ENCODE measurements around the gene ANXA1.

ANXA1 gene

GRCh38 chr9:73121375-73121935, 30.2 kb upstream of the ANXA1 start:
- H3K4me3 ChIP-seq (ENCODE audit: low read depth, low read length), result no peak overlapping the region
- H3K27me3 ChIP-seq (ENCODE audit: insufficient read depth, low read length), result no peaks in the 10 kb centered on the region
- H3K4me1 ChIP-seq (ENCODE audit: control insufficient read depth, insufficient read depth, low read length, unreplicated experiment), result peaks cover 26% of the 10 kb centered on the region
- H2AFZ ChIP-seq (ENCODE audit: low read length, unreplicated experiment), result no peak overlapping the region
- H3K27ac ChIP-seq (ENCODE audit: low read depth, low read length), result no peak overlapping the region
- H3K36me3 ChIP-seq (ENCODE audit: insufficient read depth, low read length), result no peaks in the 10 kb centered on the region
- no peaks in the 10 kb centered on the region for H3K79me2 ChIP-seq (ENCODE audit: control insufficient read depth, insufficient read depth, low read length, unreplicated experiment)

GRCh38 chr9:73125651-73126050, 26.0 kb upstream of the ANXA1 start:
- H3K36me3 ChIP-seq (ENCODE audit: insufficient read depth, low read length), result no peaks in the 10 kb centered on the region
- no peaks in the 10 kb centered on the region for H3K27me3 ChIP-seq (ENCODE audit: insufficient read depth, low read length)
- no peak overlapping the region for H3K27ac ChIP-seq (ENCODE audit: low read depth, low read length)
- H3K4me1 ChIP-seq (ENCODE audit: control insufficient read depth, insufficient read depth, low read length, unreplicated experiment), result no peaks in the 10 kb centered on the region
- H3K4me3 ChIP-seq (ENCODE audit: low read depth, low read length), result no peak overlapping the region
- H2AFZ ChIP-seq (ENCODE audit: low read length, unreplicated experiment), result no peak overlapping the region
- H3K79me2 ChIP-seq (ENCODE audit: control insufficient read depth, insufficient read depth, low read length, unreplicated experiment), result no peaks in the 10 kb centered on the region

GRCh38 chr9:73129941-73130685, 21.6 kb upstream of the ANXA1 start:
- Histone ChIP-seq H3K36me3 (ENCODE audit: insufficient read depth, low read length) (no peaks in the 10 kb centered on the region), H3K4me1 (ENCODE audit: control insufficient read depth, insufficient read depth, low read length, unreplicated experiment) (peaks cover 22% of the 10 kb centered on the region), H2AFZ (ENCODE audit: low read length, unreplicated experiment) (no peak overlapping the region), H3K79me2 (ENCODE audit: control insufficient read depth, insufficient read depth, low read length, unreplicated experiment) (no peaks in the 10 kb centered on the region), H3K27ac (ENCODE audit: low read depth, low read length) (no peak overlapping the region), H3K27me3 (ENCODE audit: insufficient read depth, low read length) (no peaks in the 10 kb centered on the region), H3K4me3 (ENCODE audit: low read depth, low read length) (no peak overlapping the region)

GRCh38 chr9:73131461-73131860, 20.2 kb upstream of the ANXA1 start:
- no peaks in the 10 kb centered on the region for H3K79me2 ChIP-seq (ENCODE audit: control insufficient read depth, insufficient read depth, low read length, unreplicated experiment)
- peak overlapping the region; percentile 80 for H2AFZ ChIP-seq (ENCODE audit: low read length, unreplicated experiment)
- peak overlapping the region; percentile 88 for H3K4me3 ChIP-seq (ENCODE audit: low read depth, low read length)
- peaks cover 29% of the 10 kb centered on the region for H3K4me1 ChIP-seq (ENCODE audit: control insufficient read depth, insufficient read depth, low read length, unreplicated experiment)
- H3K36me3 ChIP-seq (ENCODE audit: insufficient read depth, low read length), result no peaks in the 10 kb centered on the region
- H3K27ac ChIP-seq (ENCODE audit: low read depth, low read length), result peak overlapping the region; percentile 97
- no peaks in the 10 kb centered on the region for H3K27me3 ChIP-seq (ENCODE audit: insufficient read depth, low read length)

- H3K27ac ChIP-seq (ENCODE audit: low read depth, low read length), result peak overlapping the region; percentile 97
- peak overlapping the region; percentile 94 for H2AFZ ChIP-seq (ENCODE audit: low read length, unreplicated experiment)
- H3K4me1 ChIP-seq (ENCODE audit: control insufficient read depth, insufficient read depth, low read length, unreplicated experiment), result peaks cover 32% of the 10 kb centered on the region
- no peaks in the 10 kb centered on the region for H3K27me3 ChIP-seq (ENCODE audit: insufficient read depth, low read length)
- no peaks in the 10 kb centered on the region for H3K36me3 ChIP-seq (ENCODE audit: insufficient read depth, low read length)
- H3K79me2 ChIP-seq (ENCODE audit: control insufficient read depth, insufficient read depth, low read length, unreplicated experiment), result no peaks in the 10 kb centered on the region
- H3K4me3 ChIP-seq (ENCODE audit: low read depth, low read length), result peak overlapping the region; percentile 88
These were observed 19.5 kb upstream of the ANXA1 start for GRCh38 chr9:73132034-73132776.

- peak overlapping the region; percentile 97 for H3K27ac ChIP-seq (ENCODE audit: low read depth, low read length)
- no peaks in the 10 kb centered on the region for H3K79me2 ChIP-seq (ENCODE audit: control insufficient read depth, insufficient read depth, low read length, unreplicated experiment)
- H3K27me3 ChIP-seq (ENCODE audit: insufficient read depth, low read length), result no peaks in the 10 kb centered on the region
- peaks cover 41% of the 10 kb centered on the region for H3K4me1 ChIP-seq (ENCODE audit: control insufficient read depth, insufficient read depth, low read length, unreplicated experiment)
- H2AFZ ChIP-seq (ENCODE audit: low read length, unreplicated experiment), result no peak overlapping the region
- H3K4me3 ChIP-seq (ENCODE audit: low read depth, low read length), result peak overlapping the region; percentile 88
- H3K36me3 ChIP-seq (ENCODE audit: insufficient read depth, low read length), result no peaks in the 10 kb centered on the region
These were observed 18.5 kb upstream of the ANXA1 start for GRCh38 chr9:73133022-73133651.

- Histone ChIP-seq H3K27me3 (ENCODE audit: insufficient read depth, low read length) (no peaks in the 10 kb centered on the region), H3K79me2 (ENCODE audit: control insufficient read depth, insufficient read depth, low read length, unreplicated experiment) (no peaks in the 10 kb centered on the region), H3K36me3 (ENCODE audit: insufficient read depth, low read length) (no peaks in the 10 kb centered on the region), H3K4me1 (ENCODE audit: control insufficient read depth, insufficient read depth, low read length, unreplicated experiment) (peaks cover 42% of the 10 kb centered on the region), H3K4me3 (ENCODE audit: low read depth, low read length) (no peak overlapping the region), H3K27ac (ENCODE audit: low read depth, low read length) (peak overlapping the region; percentile 23), H2AFZ (ENCODE audit: low read length, unreplicated experiment) (peak overlapping the region; percentile 61)
These were observed 17.7 kb upstream of the ANXA1 start for GRCh38 chr9:73133921-73134407.

GRCh38 chr9:73135394-73135793, 16.3 kb upstream of the ANXA1 start:
- Histone ChIP-seq H3K36me3 (ENCODE audit: insufficient read depth, low read length) (no peaks in the 10 kb centered on the region), H3K79me2 (ENCODE audit: control insufficient read depth, insufficient read depth, low read length, unreplicated experiment) (no peaks in the 10 kb centered on the region), H3K27me3 (ENCODE audit: insufficient read depth, low read length) (no peaks in the 10 kb centered on the region), H3K27ac (ENCODE audit: low read depth, low read length) (peak overlapping the region; percentile 47), H3K4me3 (ENCODE audit: low read depth, low read length) (no peak overlapping the region), H3K4me1 (ENCODE audit: control insufficient read depth, insufficient read depth, low read length, unreplicated experiment) (peaks cover 42% of the 10 kb centered on the region), H2AFZ (ENCODE audit: low read length, unreplicated experiment) (peak overlapping the region; percentile 20)

- Histone ChIP-seq H3K4me3 (ENCODE audit: low read depth, low read length) (no peak overlapping the region), H3K4me1 (ENCODE audit: control insufficient read depth, insufficient read depth, low read length, unreplicated experiment) (peaks cover 38% of the 10 kb centered on the region), H3K79me2 (ENCODE audit: control insufficient read depth, insufficient read depth, low read length, unreplicated experiment) (no peaks in the 10 kb centered on the region), H3K27ac (ENCODE audit: low read depth, low read length) (no peak overlapping the region), H2AFZ (ENCODE audit: low read length, unreplicated experiment) (no peak overlapping the region), H3K36me3 (ENCODE audit: insufficient read depth, low read length) (no peaks in the 10 kb centered on the region), H3K27me3 (ENCODE audit: insufficient read depth, low read length) (no peaks in the 10 kb centered on the region)
These were observed 14.3 kb upstream of the ANXA1 start for GRCh38 chr9:73137286-73137899.

GRCh38 chr9:73137914-73138313, 13.8 kb upstream of the ANXA1 start:
- H2AFZ ChIP-seq (ENCODE audit: low read length, unreplicated experiment), result no peak overlapping the region
- H3K36me3 ChIP-seq (ENCODE audit: insufficient read depth, low read length), result no peaks in the 10 kb centered on the region
- H3K27me3 ChIP-seq (ENCODE audit: insufficient read depth, low read length), result no peaks in the 10 kb centered on the region
- no peaks in the 10 kb centered on the region for H3K79me2 ChIP-seq (ENCODE audit: control insufficient read depth, insufficient read depth, low read length, unreplicated experiment)
- H3K4me3 ChIP-seq (ENCODE audit: low read depth, low read length), result no peak overlapping the region
- no peak overlapping the region for H3K27ac ChIP-seq (ENCODE audit: low read depth, low read length)
- peaks cover 38% of the 10 kb centered on the region for H3K4me1 ChIP-seq (ENCODE audit: control insufficient read depth, insufficient read depth, low read length, unreplicated experiment)

Data from ACC112 (cell line).